BLaER1 (cell line): Measurements from ENCODE around the gene RPS26.
"Not testable (repeated sequence)": the region's sequence is repeated elsewhere in the genome, so short reads cannot be mapped to it uniquely, and the experiment has no call there.

Experiments used
- H3K27ac ChIP-seq: shearing (Covaris generic); formaldehyde crosslinking; 2 replicates; pipeline ENCODE4 v1.8.1; 2022
- H3K27me3 ChIP-seq: shearing (Covaris generic); formaldehyde crosslinking; 2 replicates; pipeline ENCODE4 v1.8.1; 2022
- H3K36me3 ChIP-seq: shearing (Covaris generic); formaldehyde crosslinking; 2 replicates; pipeline ENCODE4 v1.8.1; 2022
- H3K4me1 ChIP-seq: shearing (Covaris generic); formaldehyde crosslinking; 2 replicates; pipeline ENCODE4 v1.8.1; 2022
- H3K4me2 ChIP-seq: shearing (Covaris generic); formaldehyde crosslinking; 2 replicates; pipeline ENCODE4 v1.8.1; 2022
- H3K4me3 ChIP-seq: shearing (Covaris generic); formaldehyde crosslinking; 2 replicates; pipeline ENCODE4 v1.8.1; 2022
- H3K9ac ChIP-seq: shearing (Covaris generic); formaldehyde crosslinking; 2 replicates; pipeline ENCODE4 v1.8.1; 2022
- H3K9me3 ChIP-seq: shearing (Covaris generic); formaldehyde crosslinking; 2 replicates; pipeline ENCODE4 v1.8.1; 2022
- H4K20me1 ChIP-seq: shearing (Covaris generic); formaldehyde crosslinking; 2 replicates; pipeline ENCODE4 v1.8.1; 2022
- Cebpa-rat ChIP-seq: shearing (Covaris generic); IDR thresholded peaks from 2 replicates; pipeline ENCODE4 v1.8.1; 2022

The RPS26 gene

GRCh38 chr12:56041552-56042429 lies at the start of gene RPS26:
RPS26 (plus strand) TSS chr12:56041918; CDS start chr12:56042167, 249 bp downstream.
- Histone ChIP-seq H3K27me3 (no peaks in the 10 kb centered on the region), H3K9me3 (no peaks in the 10 kb centered on the region), H3K4me1 (peaks cover 28% of the 10 kb centered on the region), H4K20me1 (peaks cover 32% of the 10 kb centered on the region), H3K27ac (peak within 1 kb of the TSS; percentile 100), H3K9ac (peak within 1 kb of the TSS; percentile 98), H3K4me2 (peak within 1 kb of the TSS; percentile 89), H3K36me3 (peaks cover 56% of the 10 kb centered on the region), H3K4me3 (peak within 1 kb of the TSS; percentile 82)
- no peak for TF ChIP-seq Cebpa-rat

- Histone ChIP-seq H3K4me3 (no peak overlapping the region), H3K9me3 (no peaks in the 10 kb centered on the region), H3K4me2 (no peak overlapping the region), H3K27me3 (no peaks in the 10 kb centered on the region), H3K9ac (peak overlapping the region; percentile 48; the same call in 1 of the 2 replicates), H3K4me1 (peaks cover 9% of the 10 kb centered on the region), H4K20me1 (no peaks in the 10 kb centered on the region), H3K36me3 (peaks cover 79% of the 10 kb centered on the region), H3K27ac (0 out of 2 replicates have a peak overlapping the region, but pooled peaks have one; percentile 7)
- TF ChIP-seq Cebpa-rat, result no peak
Observed at GRCh38 chr12:55993230-55993853, 48.4 kb upstream of the RPS26 start.

- Histone ChIP-seq H3K9me3 (no peaks in the 10 kb centered on the region), H3K27me3 (no peaks in the 10 kb centered on the region), H3K4me1 (peaks cover 9% of the 10 kb centered on the region), H3K4me3 (no peak overlapping the region), H3K27ac (no peak overlapping the region), H3K4me2 (no peak overlapping the region), H3K9ac (no peak overlapping the region; the same call in 1 of the 2 replicates), H4K20me1 (no peaks in the 10 kb centered on the region), H3K36me3 (peaks cover 58% of the 10 kb centered on the region)
- no peak for TF ChIP-seq Cebpa-rat
Observed at GRCh38 chr12:55995366-55995765, 46.4 kb upstream of the RPS26 start.

GRCh38 chr12:55996201-55996714 lies 45.5 kb upstream of the RPS26 start:
- TF ChIP-seq Cebpa-rat, result no peak
- no peaks in the 10 kb centered on the region for H3K27me3 ChIP-seq
- H3K4me1 ChIP-seq, result peaks cover 9% of the 10 kb centered on the region
- no peak overlapping the region for H3K27ac ChIP-seq
- no peak overlapping the region for H3K4me2 ChIP-seq
- no peak overlapping the region for H3K9ac ChIP-seq
- no peaks in the 10 kb centered on the region for H4K20me1 ChIP-seq
- H3K4me3 ChIP-seq, result no peak overlapping the region
- no peaks in the 10 kb centered on the region for H3K9me3 ChIP-seq
- peaks cover 49% of the 10 kb centered on the region for H3K36me3 ChIP-seq

GRCh38 chr12:55996715-55997534 lies 44.8 kb upstream of the RPS26 start, which contains the start of gene SUOX:
SUOX (plus strand) TSS chr12:55997276; CDS start chr12:56002222, 4,946 bp downstream.
- H3K4me3 ChIP-seq, result peak within 1 kb of the TSS; percentile 18; the same call in 1 of the 2 replicates
- peaks cover 9% of the 10 kb centered on the region for H3K4me1 ChIP-seq
- H3K27ac ChIP-seq, result no peak within 1 kb of the TSS
- H3K36me3 ChIP-seq, result peaks cover 43% of the 10 kb centered on the region
- no peaks in the 10 kb centered on the region for H3K9me3 ChIP-seq
- H3K4me2 ChIP-seq, result peak within 1 kb of the TSS; percentile 37
- no peak for TF ChIP-seq Cebpa-rat
- no peaks in the 10 kb centered on the region for H3K27me3 ChIP-seq
- H3K9ac ChIP-seq, result peak within 1 kb of the TSS; percentile 24; the same call in 1 of the 2 replicates
- H4K20me1 ChIP-seq, result no peaks in the 10 kb centered on the region

- Histone ChIP-seq H3K27me3 (no peaks in the 10 kb centered on the region), H3K4me2 (peak overlapping the region; percentile 37; the same call in 1 of the 2 replicates), H3K9me3 (no peaks in the 10 kb centered on the region), H3K9ac (peak overlapping the region; percentile 24; the same call in 1 of the 2 replicates), H4K20me1 (no peaks in the 10 kb centered on the region), H3K4me1 (peaks cover 9% of the 10 kb centered on the region), H3K4me3 (no peak overlapping the region; the same call in 1 of the 2 replicates), H3K27ac (no peak overlapping the region), H3K36me3 (peaks cover 37% of the 10 kb centered on the region)
- TF ChIP-seq Cebpa-rat, result no peak
Observed at GRCh38 chr12:55997535-55997859, 44.2 kb upstream of the RPS26 start.

GRCh38 chr12:55999522-55999921 lies 42.2 kb upstream of the RPS26 start:
- not testable (repeated sequence) for H3K4me2 ChIP-seq, H3K9me3 ChIP-seq, H4K20me1 ChIP-seq, H3K4me3 ChIP-seq, H3K27ac ChIP-seq, H3K4me1 ChIP-seq, H3K9ac ChIP-seq, H3K27me3 ChIP-seq
- H3K36me3 ChIP-seq, result peaks cover 25% of the 10 kb centered on the region

- not testable (repeated sequence) for H3K4me2 ChIP-seq, H3K27me3 ChIP-seq, H4K20me1 ChIP-seq, H3K9ac ChIP-seq, H3K9me3 ChIP-seq, H3K4me3 ChIP-seq, H3K4me1 ChIP-seq, H3K27ac ChIP-seq
- H3K36me3 ChIP-seq, result peaks cover 23% of the 10 kb centered on the region
Observed at GRCh38 chr12:55999999-56000540, 41.6 kb upstream of the RPS26 start.

- Histone ChIP-seq H3K4me2 (no peak overlapping the region), H3K9me3 (no peaks in the 10 kb centered on the region), H3K27ac (no peak overlapping the region), H3K4me3 (no peak overlapping the region), H3K9ac (no peak overlapping the region), H3K36me3 (peaks cover 16% of the 10 kb centered on the region), H4K20me1 (no peaks in the 10 kb centered on the region), H3K4me1 (peaks cover 9% of the 10 kb centered on the region), H3K27me3 (no peaks in the 10 kb centered on the region)
- no peak for TF ChIP-seq Cebpa-rat
Observed at GRCh38 chr12:56001487-56002100, 40.1 kb upstream of the RPS26 start.

GRCh38 chr12:56003376-56003775 lies 38.3 kb upstream of the RPS26 start:
- H4K20me1 ChIP-seq, H3K4me3 ChIP-seq, H3K9ac ChIP-seq, H3K27ac ChIP-seq, H3K4me2 ChIP-seq, H3K27me3 ChIP-seq, H3K9me3 ChIP-seq: not testable (repeated sequence)
- H3K4me1 ChIP-seq, result peaks cover 11% of the 10 kb centered on the region
- H3K36me3 ChIP-seq, result peaks cover 11% of the 10 kb centered on the region; the same call in 1 of the 2 replicates
